Osteocyte (in vitro differentiated cells): ENCODE data around the gene RAI14. TPM values are rescaled to one million over a fixed set of nuclear protein-coding genes. Genes with fewer than 3 reads are reported as not detected.

ENCODE experiments used
- DNase-seq: peaks from one replicate; pipeline ENCODE4 v3.0.0; 2021; ENCODE audit warnings: mixed read lengths; ENCODE audit not compliant: unreplicated experiment; ENCODE audit errors: extremely low spot score
- H3K27ac Mint-ChIP-seq: one replicate; pipeline ENCODE4 v1.8.0; 2021; ENCODE audit warnings: mild to moderate bottlenecking, mixed read lengths; ENCODE audit not compliant: unreplicated experiment
- H3K27me3 Mint-ChIP-seq: one replicate; pipeline ENCODE4 v1.8.0; 2021; ENCODE audit warnings: mixed read lengths; ENCODE audit not compliant: unreplicated experiment
- H3K36me3 Mint-ChIP-seq: one replicate; pipeline ENCODE4 v1.8.0; 2021; ENCODE audit warnings: mixed read lengths; ENCODE audit not compliant: unreplicated experiment
- H3K4me1 Mint-ChIP-seq: one replicate; pipeline ENCODE4 v1.8.0; 2021; ENCODE audit warnings: mixed read lengths; ENCODE audit not compliant: unreplicated experiment
- H3K4me3 Mint-ChIP-seq: one replicate; pipeline ENCODE4 v1.8.0; 2021; ENCODE audit warnings: mild to moderate bottlenecking, moderate library complexity, mixed read lengths; ENCODE audit not compliant: unreplicated experiment
- H3K9me3 Mint-ChIP-seq: one replicate; pipeline ENCODE4 v1.8.0; 2021; ENCODE audit warnings: mixed read lengths; ENCODE audit not compliant: unreplicated experiment
- CTCF ChIP-seq: fragments of 200-600 bp; sonication (generic); IDR thresholded peaks from 2 replicates; pipeline ENCODE4 v1.5.0; 2021; ENCODE audit warnings: antibody characterized with exemption, mild to moderate bottlenecking, moderate library complexity
- total RNA-seq: library from RNA; stranded (reverse); gene quantifications from 2 replicates; pipeline ENCODE4 v1.2.1, GENCODE V29; 2021

Gene RAI14
- total RNA-seq, 1 donor from 2014 or later, result 130 TPM

GRCh38 chr5:34667705-34668104, 11.6 kb downstream of the RAI14 start:
- no peak for TF ChIP-seq CTCF
- Mint-ChIP-seq H3K4me1 (peaks cover 15% of the 10 kb centered on the region), H3K27me3 (no peaks in the 10 kb centered on the region), H3K4me3 (no peak overlapping the region), H3K36me3 (peaks cover 11% of the 10 kb centered on the region), H3K9me3 (no peaks in the 10 kb centered on the region), H3K27ac (no peak overlapping the region)
- no peak for DNase-seq

GRCh38 chr5:34669931-34670516, 13.9 kb downstream of the RAI14 start:
- Mint-ChIP-seq H3K9me3 (no peaks in the 10 kb centered on the region), H3K36me3 (peaks cover 9% of the 10 kb centered on the region), H3K27me3 (no peaks in the 10 kb centered on the region), H3K4me1 (peaks cover 25% of the 10 kb centered on the region), H3K4me3 (no peak overlapping the region), H3K27ac (no peak overlapping the region)
- DNase-seq, result no peak
- no peak for TF ChIP-seq CTCF

- no peaks in the 10 kb centered on the region for H3K27me3 Mint-ChIP-seq
- TF ChIP-seq CTCF, result no peak
- no peak overlapping the region for H3K27ac Mint-ChIP-seq
- peaks cover 42% of the 10 kb centered on the region for H3K4me1 Mint-ChIP-seq
- H3K9me3 Mint-ChIP-seq, result no peaks in the 10 kb centered on the region
- no peak for DNase-seq
- peaks cover 12% of the 10 kb centered on the region for H3K36me3 Mint-ChIP-seq
- no peak overlapping the region for H3K4me3 Mint-ChIP-seq
Measured at GRCh38 chr5:34672196-34672595, 16.1 kb downstream of the RAI14 start.

GRCh38 chr5:34673463-34674125, 17.5 kb downstream of the RAI14 start:
- Mint-ChIP-seq H3K4me3 (no peak overlapping the region), H3K9me3 (no peaks in the 10 kb centered on the region), H3K4me1 (peaks cover 42% of the 10 kb centered on the region), H3K27me3 (no peaks in the 10 kb centered on the region), H3K27ac (no peak overlapping the region), H3K36me3 (peaks cover 9% of the 10 kb centered on the region)
- TF ChIP-seq CTCF, result no peak
- no peak for DNase-seq

GRCh38 chr5:34674187-34674586, 18.1 kb downstream of the RAI14 start:
- peaks cover 8% of the 10 kb centered on the region for H3K36me3 Mint-ChIP-seq
- H3K27me3 Mint-ChIP-seq, result no peaks in the 10 kb centered on the region
- peaks cover 43% of the 10 kb centered on the region for H3K4me1 Mint-ChIP-seq
- no peak overlapping the region for H3K4me3 Mint-ChIP-seq
- no peak overlapping the region for H3K27ac Mint-ChIP-seq
- no peak for TF ChIP-seq CTCF
- no peak for DNase-seq
- no peaks in the 10 kb centered on the region for H3K9me3 Mint-ChIP-seq
